HepG2 (cell line): Measurements from ENCODE around the gene IL2RA. TPM values are rescaled to one million over a fixed set of nuclear protein-coding genes. Genes with fewer than 3 reads are reported as not detected.

Experiments
- ATAC-seq: fragments of 200-7000 bp; cut with Tn5 transposase; 3 replicates; pipeline ENCODE4 v1.9.1; 2020; ENCODE audit warnings: mild to moderate bottlenecking, moderate library complexity
- BruUV-seq: library from RNA; stranded (reverse); fragments of 400-500 nt; replicated peaks from 2 replicates; lab custom pipeline; 2021; lab: Mats Ljungman, UMichigan
- CTCF ChIA-PET: fragments of 300-600 bp; formaldehyde crosslinking; extraction: SDS; loops from one replicate; lab custom pipeline; 2021; ENCODE audit warnings: low total read pairs, inconsistent platforms, low intra/inter-chr PET ratio; lab: Yijun Ruan, JAX
- POLR2A ChIA-PET: fragments of 350-600 bp; sonication (Branson Sonifier 250); formaldehyde crosslinking; loops from one replicate; lab custom pipeline; 2020; ENCODE audit warnings: antibody characterized with exemption, inconsistent platforms; lab: Yijun Ruan, JAX
- DNase-seq: peaks from one replicate; pipeline ENCODE4 v3.0.0-alpha.2; 2015; ENCODE audit warnings: low spot score
- FAIRE-seq: peaks from 3 replicates; lab custom pipeline; 2011; peaks lifted over from hg19 to GRCh38; lab: Jason Lieb, UNC
- H2AFZ ChIP-seq: one replicate; pipeline ENCODE4 v1.6.1; 2011; ENCODE audit warnings: low read length, inconsistent platforms
- H3K27ac ChIP-seq: fragments of 300-600 bp; 3 replicates; pipeline ENCODE4 v1.8.0; 2011; ENCODE audit warnings: mixed run types, mild to moderate bottlenecking, mixed read lengths, low read length, inconsistent platforms; ENCODE audit not compliant: insufficient read depth; ENCODE audit errors: extremely low read length
- H3K27me3 ChIP-seq, 2 experiments: fragments of 200-600 bp in 1 of 2; 2 replicates in 1 of 2; 3 replicates in 1 of 2; pipeline versions ENCODE4 v1.6.0 to v1.8.0; 2011; ENCODE audit warnings: low read length in 2 of 2, mild to moderate bottlenecking in 2 of 2, moderate library complexity in 2 of 2, inconsistent platforms in 1 of 2; ENCODE audit not compliant: insufficient read depth in 2 of 2, control insufficient read depth in 1 of 2
- H3K36me3 ChIP-seq, 2 experiments: fragments of 200-600 bp in 1 of 2; replicated peaks in 1 of 2; 2 replicates in 1 of 2; 3 replicates in 1 of 2; pipeline versions ENCODE4 v1.5.1 to v1.8.0; 2011; ENCODE audit warnings: low read length in 2 of 2, inconsistent platforms in 1 of 2; ENCODE audit not compliant: insufficient read depth in 2 of 2, control insufficient read depth in 1 of 2
- H3K4me1 ChIP-seq: 2 replicates; pipeline ENCODE4 v1.5.1; 2012; ENCODE audit warnings: low read length, inconsistent platforms; ENCODE audit not compliant: insufficient read depth
- H3K4me2 ChIP-seq: 2 replicates; pipeline ENCODE4 v1.6.0; 2011; ENCODE audit warnings: low read depth, low read length, inconsistent platforms
- H3K4me3 ChIP-seq, 3 experiments: fragments of 200-600 bp in 1 of 3; sonication (generic), shearing (Covaris generic) in 1 of 3; replicated peaks in 1 of 3; 2 replicates each; pipeline ENCODE4 v1.5.1; 2011 to 2016; ENCODE audit warnings: low read length in 3 of 3, inconsistent platforms in 2 of 3, low read depth in 2 of 3, mild to moderate bottlenecking in 2 of 3, control low read depth in 1 of 3, mixed read lengths in 1 of 3; ENCODE audit not compliant: insufficient read depth in 1 of 3
- H3K79me2 ChIP-seq: one replicate; pipeline ENCODE4 v1.6.1; 2011; ENCODE audit warnings: low read length, inconsistent platforms; ENCODE audit not compliant: insufficient read depth
- H3K9ac ChIP-seq: 2 replicates; pipeline ENCODE4 v1.6.0; 2011; ENCODE audit warnings: mild to moderate bottlenecking, low read depth, low read length, inconsistent platforms; ENCODE audit not compliant: insufficient read depth
- H3K9me3 ChIP-seq: 2 replicates; pipeline ENCODE4 v1.5.1; 2012; ENCODE audit warnings: mild to moderate bottlenecking, low read length
- H4K20me1 ChIP-seq: 2 replicates; pipeline ENCODE4 v1.6.0; 2011; ENCODE audit warnings: inconsistent platforms, mild to moderate bottlenecking, low read length, moderate library complexity; ENCODE audit not compliant: insufficient read depth
- MXD3 ChIP-seq: IDR thresholded peaks from 2 replicates; pipeline ENCODE4 v1.6.1; 2016; ENCODE audit warnings: mild to moderate bottlenecking, missing biosample characterization, missing genetic modification reagents
- ONECUT2 ChIP-seq: sonication (generic); formaldehyde crosslinking; IDR thresholded peaks from 2 replicates; pipeline ENCODE4 v1.4.0; 2020; ENCODE audit warnings: missing genetic modification reagents
- RFX3 ChIP-seq: IDR thresholded peaks from 2 replicates; pipeline ENCODE4 v1.6.1; 2016; ENCODE audit warnings: missing biosample characterization, missing genetic modification reagents
- TCF7L2 ChIP-seq: IDR thresholded peaks from 2 replicates; pipeline ENCODE4 v1.6.1; 2011; ENCODE audit warnings: mild to moderate bottlenecking, low read depth, low read length, moderate library complexity
- ZFP37 ChIP-seq: sonication (generic); formaldehyde crosslinking; IDR thresholded peaks from 2 replicates; pipeline ENCODE4 v1.4.0; 2020; ENCODE audit warnings: missing genetic modification reagents, borderline replicate concordance
- ZNF275 ChIP-seq: sonication (generic); formaldehyde crosslinking; IDR thresholded peaks from 2 replicates; pipeline ENCODE4 v1.8.0; 2022; ENCODE audit warnings: missing genetic modification reagents, mild to moderate bottlenecking, inconsistent platforms, borderline replicate concordance
- ZNF382 ChIP-seq: sonication (generic); formaldehyde crosslinking; IDR thresholded peaks from 2 replicates; pipeline ENCODE4 v1.5.0; 2020; ENCODE audit warnings: missing genetic modification reagents, mild to moderate bottlenecking, borderline replicate concordance
- ZNF441 ChIP-seq: sonication (generic); formaldehyde crosslinking; IDR thresholded peaks from 2 replicates; pipeline ENCODE4 v1.7.0; 2021; ENCODE audit warnings: missing genetic modification reagents, borderline replicate concordance
- ZNF484 ChIP-seq: sonication (generic); formaldehyde crosslinking; IDR thresholded peaks from 2 replicates; pipeline ENCODE4 v1.5.1; 2020; ENCODE audit warnings: mild to moderate bottlenecking, low read depth, missing genetic modification reagents, borderline replicate concordance
- ZNF547 ChIP-seq: sonication (generic); formaldehyde crosslinking; IDR thresholded peaks from 2 replicates; pipeline ENCODE4 v1.5.1; 2020; ENCODE audit warnings: mild to moderate bottlenecking, missing genetic modification reagents
- ZNF580 ChIP-seq: IDR thresholded peaks from 2 replicates; pipeline ENCODE4 v1.6.1; 2016; ENCODE audit warnings: low read depth, borderline replicate concordance
- in situ Hi-C: cut with HindIII; loops from 2 replicates; pipeline ENCODE4 v1.10.0; 2017; ENCODE audit warnings: low pct_unique_long_range_greater_than_20kb; ENCODE audit not compliant: extremely low pct_ligation_motif_present
- intact Hi-C: fragments of 100-400 bp; cut with micrococcal nuclease; formaldehyde crosslinking; loops from one replicate; pipeline ENCODE4 v1.10.0; 2022; ENCODE audit not compliant: unreplicated experiment
- polyA plus RNA-seq, 8 experiments: library from polyadenylated mRNA; depleted of rRNA in 3 of 8; stranded (reverse) in 7 of 8; unstranded in 1 of 8; fragments of >200 nt; fragmentation: Illumina TruSeq in 4 of 8; extraction: Trizol in 4 of 8; gene quantifications; 2 replicates each; pipeline versions ENCODE4 v1.2.1 to v1.2.3, GENCODE V29; 2011 to 2016; ENCODE audit warnings: low read depth in 4 of 8, missing spikeins in 1 of 8, mixed read lengths in 1 of 8; ENCODE audit not compliant: insufficient read depth in 1 of 8
- total RNA-seq, 5 experiments: library from RNA; depleted of rRNA; stranded (reverse); fragments of >200 nt; fragmentation: Illumina TruSeq; extraction: Trizol; gene quantifications; 2 replicates each; pipeline ENCODE4 v1.2.3, GENCODE V29; 2016; ENCODE audit warnings: low read depth in 1 of 5
- TF ChIP-seq, protein P1 (sequence below): IDR thresholded peaks from 2 replicates; pipeline ENCODE4 v1.6.1; 2012; ENCODE audit warnings: inconsistent platforms
- TF ChIP-seq, protein P2 (sequence below): IDR thresholded peaks from 2 replicates; pipeline ENCODE4 v1.6.1; 2016; ENCODE audit warnings: mild to moderate bottlenecking

IL2RA gene
- total and polyA plus RNA-seq, 2 of the 13 experiments (the other 11 are each of a cell fraction or from before 2014, with no cell fraction given), result not detected

DNA sequence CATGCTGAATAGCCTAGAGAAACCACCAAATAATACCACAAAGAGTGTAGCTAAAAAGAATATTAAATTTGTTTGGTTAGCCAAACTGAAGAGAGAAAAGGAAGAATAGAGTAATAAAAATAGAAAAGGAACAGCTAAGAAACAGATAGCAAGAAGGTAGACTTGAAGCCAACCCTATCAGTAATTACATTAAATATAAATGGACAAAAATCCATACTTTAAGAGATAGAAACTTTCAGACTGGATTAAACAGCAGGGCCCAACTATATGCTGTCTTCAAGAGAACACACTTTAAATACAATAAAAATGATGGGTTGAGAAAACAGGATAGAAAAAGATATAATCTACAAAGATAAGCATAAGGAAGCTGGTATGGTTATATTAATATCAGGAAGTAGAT, 31.2 kb downstream of the IL2RA start:
- no peak overlapping the region for H3K27ac ChIP-seq
- no peaks in the 10 kb centered on the region for H4K20me1 ChIP-seq
- no peak for DNase-seq
- H3K27me3 ChIP-seq, result peaks cover 0 to 19% of the 10 kb centered on the region in 2 experiments; a peak in 3 of 5 replicates
- H3K4me1 ChIP-seq, result no peaks in the 10 kb centered on the region
- H3K9me3 ChIP-seq, result no peaks in the 10 kb centered on the region
- H3K36me3 ChIP-seq, result no peaks in the 10 kb centered on the region
- ChIA-PET POLR2A (no interaction called here), CTCF (no interaction called here)
- H3K4me3 ChIP-seq, result no peak overlapping the region
- in situ Hi-C loops, result no loop called here
- TF ChIP-seq, protein P1, sequence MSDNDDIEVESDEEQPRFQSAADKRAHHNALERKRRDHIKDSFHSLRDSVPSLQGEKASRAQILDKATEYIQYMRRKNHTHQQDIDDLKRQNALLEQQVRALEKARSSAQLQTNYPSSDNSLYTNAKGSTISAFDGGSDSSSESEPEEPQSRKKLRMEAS, result no peak
- TF ChIP-seq MXD3 (CRISPR knock-in tag) (no peak), ZNF441 (CRISPR knock-in tag) (no peak), ZNF580 (CRISPR knock-in tag) (no peak), ZNF275 (CRISPR knock-in tag) (no peak), TCF7L2 (no peak), RFX3 (CRISPR knock-in tag) (no peak), ZFP37 (CRISPR knock-in tag) (no peak), ZNF484 (no peak), ONECUT2 (CRISPR knock-in tag) (no peak), ZNF547 (CRISPR knock-in tag) (no peak), ZNF382 (CRISPR knock-in tag) (no peak)
- TF ChIP-seq, protein P2, sequence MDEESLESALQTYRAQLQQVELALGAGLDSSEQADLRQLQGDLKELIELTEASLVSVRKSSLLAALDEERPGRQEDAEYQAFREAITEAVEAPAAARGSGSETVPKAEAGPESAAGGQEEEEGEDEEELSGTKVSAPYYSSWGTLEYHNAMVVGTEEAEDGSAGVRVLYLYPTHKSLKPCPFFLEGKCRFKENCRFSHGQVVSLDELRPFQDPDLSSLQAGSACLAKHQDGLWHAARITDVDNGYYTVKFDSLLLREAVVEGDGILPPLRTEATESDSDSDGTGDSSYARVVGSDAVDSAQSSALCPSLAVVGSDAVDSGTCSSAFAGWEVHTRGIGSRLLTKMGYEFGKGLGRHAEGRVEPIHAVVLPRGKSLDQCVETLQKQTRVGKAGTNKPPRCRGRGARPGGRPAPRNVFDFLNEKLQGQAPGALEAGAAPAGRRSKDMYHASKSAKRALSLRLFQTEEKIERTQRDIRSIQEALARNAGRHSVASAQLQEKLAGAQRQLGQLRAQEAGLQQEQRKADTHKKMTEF, result no peak
- H2AFZ ChIP-seq, result no peak overlapping the region
- intact Hi-C loops, result no loop called here
- no peak overlapping the region for H3K9ac ChIP-seq
- no peak for ATAC-seq
- no peak for FAIRE-seq
- no peaks in the 10 kb centered on the region for H3K79me2 ChIP-seq
- H3K4me2 ChIP-seq, result no peak overlapping the region
- BruUV-seq, result no TSS peak
